ENCODE measurements around the gene ZNF436.

DNA sequence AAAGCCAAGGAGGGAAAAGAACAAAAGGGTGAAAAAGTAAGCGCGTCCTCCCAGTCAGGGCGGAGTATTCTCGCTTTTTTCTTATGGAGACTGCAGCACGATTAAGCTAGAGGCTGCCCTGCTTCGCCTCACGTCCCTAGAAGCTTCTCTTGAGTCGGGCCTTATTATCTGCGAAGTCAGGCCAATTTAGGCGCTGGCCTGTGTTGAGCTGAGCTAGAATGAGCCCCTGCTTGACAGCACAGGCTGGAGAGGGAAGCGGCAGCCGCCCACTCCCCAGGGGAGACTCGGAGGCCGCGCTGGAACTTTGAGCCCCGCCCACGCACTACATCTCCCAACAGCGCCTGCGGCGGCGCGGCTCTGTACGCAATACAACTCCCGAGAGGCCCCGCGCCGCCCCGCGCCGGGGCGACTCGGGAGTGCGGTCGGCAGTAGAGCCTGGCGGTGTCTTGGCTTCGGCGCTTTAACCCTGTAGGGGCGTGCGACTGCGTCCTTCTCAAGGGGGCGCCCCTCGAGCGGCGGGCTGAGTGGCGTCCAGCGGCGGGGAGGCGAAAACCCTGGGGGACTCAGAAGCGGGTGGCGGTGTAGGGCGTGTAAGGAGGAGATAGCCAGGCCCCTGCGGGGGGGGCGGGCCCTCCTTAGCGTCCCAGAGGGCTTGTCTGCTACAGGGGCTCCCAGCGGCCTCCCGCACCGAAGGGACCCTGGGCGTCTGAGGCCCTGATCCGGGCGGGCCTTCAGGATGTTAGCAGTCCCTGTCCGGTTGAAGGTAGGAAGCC lies 888 bp downstream of the ZNF436 start:
- TF ChIP-seq POLR2A (IDR thresholded peaks at IDR 0.05) (peak; percentile 72 to 90 (median 80)), CTCF (IDR thresholded peaks at IDR 0.05) (peak in 1 of 7 experiments; percentile 33)

Data from body of pancreas (tissue), 4 donors.